Limb (tissue), 2 donors: ENCODE data around the gene SLX4IP.

Source experiments
- DNase-seq, 2 donors: peaks; one replicate each; pipeline ENCODE4 v3.0.0-alpha.2; 2016; ENCODE audit errors: extremely low spot score in 2 of 2

Gene SLX4IP

DNA sequence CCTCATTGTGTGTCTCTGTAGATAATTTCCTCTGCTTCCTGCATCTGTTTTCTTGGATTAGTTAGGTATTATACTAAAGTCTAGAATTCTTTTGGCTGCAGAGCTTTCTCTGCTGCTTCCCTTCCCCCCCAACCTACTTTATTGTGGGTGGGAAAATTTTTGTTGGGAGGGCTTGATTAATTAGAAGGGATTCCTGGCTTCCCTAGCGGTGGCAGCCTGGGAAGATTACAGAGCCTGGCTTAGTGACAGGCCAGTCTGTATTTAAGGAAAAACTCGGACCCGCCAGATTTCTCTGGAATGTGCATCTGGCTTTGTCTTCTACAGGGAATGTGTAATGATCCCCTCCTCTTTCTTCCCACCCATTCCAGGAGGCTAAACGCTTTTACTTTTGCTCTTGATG, 31.2 kb downstream of the SLX4IP start:
- peak; percentile 50 to 81 for DNase-seq

DNA sequence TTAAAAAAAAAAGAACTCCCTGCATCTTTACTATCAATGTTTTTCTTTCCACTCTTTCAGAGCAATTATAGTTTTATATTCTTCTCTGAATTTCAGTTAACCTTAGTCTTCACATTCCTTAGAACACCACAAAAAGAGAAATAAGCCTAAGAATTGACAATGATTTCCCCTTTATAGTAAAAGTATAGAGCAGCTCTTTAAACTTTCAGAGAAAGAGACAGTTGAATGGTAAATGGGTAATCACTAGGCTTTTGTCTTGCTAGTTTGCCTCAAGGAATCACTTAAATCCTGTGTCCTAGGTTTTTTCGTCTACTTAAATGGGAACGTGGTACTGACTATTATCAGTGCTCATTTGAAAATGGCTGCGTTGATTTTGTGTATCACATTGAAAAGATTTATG, 31.8 kb downstream of the SLX4IP start:
- DNase-seq = no peak

DNA sequence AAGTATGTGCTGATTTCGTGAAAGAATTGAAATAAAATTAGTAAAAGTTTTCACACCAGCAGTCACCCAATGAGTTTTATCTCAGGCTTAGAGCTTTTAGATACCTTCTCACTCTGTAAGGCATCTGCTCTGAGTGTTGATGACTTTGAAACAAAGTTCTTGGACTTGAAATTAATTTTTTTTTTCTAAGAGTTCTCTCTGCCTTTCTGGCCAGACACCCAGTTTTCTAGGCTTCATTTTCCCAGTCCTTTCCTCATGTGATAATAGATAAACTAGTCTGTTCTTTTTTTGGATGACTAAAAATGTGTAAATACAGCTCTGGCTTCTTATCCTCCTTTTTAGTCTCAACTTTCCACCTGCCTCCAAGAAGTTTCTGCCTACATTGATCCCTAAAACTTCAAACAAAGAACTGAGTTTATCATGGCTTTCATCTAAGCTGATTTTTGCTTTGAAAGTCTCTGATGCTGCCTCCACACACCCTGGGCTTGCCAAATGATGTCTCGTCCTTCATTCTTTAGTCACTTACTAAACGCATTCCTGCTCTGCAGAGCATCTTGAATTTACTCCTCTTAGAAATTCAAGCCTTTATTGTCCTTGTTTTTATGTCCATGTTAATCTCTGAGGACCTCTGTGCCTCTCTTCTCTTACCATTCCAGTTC, 32.7 kb downstream of the SLX4IP start:
- DNase-seq = no peak

DNA sequence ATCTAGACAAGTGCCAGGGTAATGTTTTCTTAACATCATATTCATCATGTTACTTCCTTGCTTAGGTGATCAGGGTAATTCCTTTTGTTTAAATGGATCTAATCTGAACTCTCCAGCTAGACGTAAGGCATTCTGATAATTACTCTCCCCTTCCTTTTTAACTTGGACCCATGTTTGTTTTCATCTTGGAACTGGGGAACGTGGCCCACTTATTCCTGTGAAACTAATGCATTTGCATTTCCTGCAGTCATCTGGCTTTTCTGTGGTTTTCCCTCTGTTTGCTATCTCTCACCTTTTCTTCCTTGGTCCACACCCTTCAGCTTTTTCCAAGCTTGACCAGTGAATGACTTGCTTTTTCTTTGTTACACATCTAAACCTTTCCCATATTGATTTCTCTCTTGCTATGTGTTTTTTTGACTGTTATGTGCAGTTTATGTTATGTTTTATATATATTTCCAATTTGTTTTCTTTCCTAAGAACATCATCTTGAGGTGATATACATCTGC, 33.3 kb downstream of the SLX4IP start:
- DNase-seq = no peak

DNA sequence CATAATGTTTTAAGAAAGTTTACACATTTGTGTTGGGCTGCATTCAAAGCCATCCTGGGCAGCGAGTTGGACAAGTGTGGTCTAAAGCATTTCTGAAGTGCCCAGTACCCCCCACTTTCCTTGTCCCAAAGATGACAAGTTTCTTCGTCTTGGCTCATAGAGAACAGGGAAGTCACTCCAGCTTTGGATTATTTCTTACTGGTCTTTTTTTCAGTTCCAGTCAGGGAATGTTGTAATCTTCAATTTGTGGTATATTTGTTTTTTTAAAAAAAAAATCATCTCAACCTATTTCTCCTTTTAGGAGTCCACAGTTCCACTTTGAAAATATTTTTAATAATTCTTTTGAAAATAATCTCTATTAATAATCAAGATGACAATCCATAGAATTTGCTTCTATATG, 34.0 kb downstream of the SLX4IP start:
- DNase-seq = no peak

DNA sequence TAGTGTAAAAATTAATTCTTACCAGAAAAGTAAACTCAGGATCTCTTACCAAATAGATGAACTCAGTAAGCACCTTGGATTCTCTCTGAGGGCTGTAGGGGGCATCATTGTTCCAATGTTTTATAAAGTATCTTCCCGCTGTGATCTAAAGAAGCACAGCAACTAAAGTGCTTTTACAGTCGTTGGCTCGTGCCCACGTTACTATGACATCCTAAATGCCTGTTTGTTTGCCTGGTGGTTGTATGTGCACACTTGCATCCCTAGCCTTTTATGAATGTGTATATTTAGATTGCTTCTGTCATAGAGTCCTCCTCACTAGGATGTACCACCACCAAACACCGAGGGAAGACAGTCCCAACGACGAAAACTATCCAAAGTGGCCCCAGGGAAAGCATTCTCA, 34.5 kb downstream of the SLX4IP start:
- DNase-seq = peak; percentile 54 to 88

DNA sequence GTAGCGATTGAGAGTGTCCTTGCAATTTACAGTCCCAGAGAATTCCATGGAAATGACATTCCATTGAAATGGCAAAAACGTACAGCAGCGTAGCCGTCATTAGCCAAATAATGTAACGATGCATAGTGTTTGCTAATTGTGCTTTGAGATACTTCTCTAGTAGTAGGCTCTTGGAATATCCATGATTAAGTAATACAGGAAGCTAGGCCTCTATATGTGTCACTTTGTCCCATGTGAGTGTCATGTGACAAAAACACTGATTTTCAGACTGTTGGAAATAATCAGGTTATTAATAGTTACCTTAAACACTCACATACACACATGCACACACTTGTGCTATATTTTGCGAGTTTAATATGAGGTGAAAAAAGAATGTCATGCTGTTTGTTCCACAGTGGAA, 35.2 kb downstream of the SLX4IP start:
- no peak for DNase-seq

DNA sequence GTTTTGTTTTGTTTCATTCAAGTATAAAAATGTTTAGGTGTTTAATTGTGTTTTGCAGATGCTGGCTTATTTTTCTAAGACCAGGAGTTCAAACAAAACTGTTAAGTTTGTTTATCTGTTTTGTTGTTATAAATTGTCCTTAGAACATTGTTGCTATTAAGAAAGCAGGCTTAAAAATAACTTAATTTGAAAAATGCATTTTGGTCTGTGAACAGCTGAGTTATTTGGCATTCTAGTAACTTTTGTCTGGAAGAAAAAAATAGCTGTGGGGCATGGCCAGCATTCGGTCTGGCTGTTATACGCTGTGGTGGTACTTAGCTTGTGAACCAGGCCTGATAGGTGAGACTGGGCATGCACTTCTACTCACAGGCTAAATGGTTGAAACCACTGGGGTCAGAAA, 37.8 kb downstream of the SLX4IP start:
- DNase-seq = no peak

DNA sequence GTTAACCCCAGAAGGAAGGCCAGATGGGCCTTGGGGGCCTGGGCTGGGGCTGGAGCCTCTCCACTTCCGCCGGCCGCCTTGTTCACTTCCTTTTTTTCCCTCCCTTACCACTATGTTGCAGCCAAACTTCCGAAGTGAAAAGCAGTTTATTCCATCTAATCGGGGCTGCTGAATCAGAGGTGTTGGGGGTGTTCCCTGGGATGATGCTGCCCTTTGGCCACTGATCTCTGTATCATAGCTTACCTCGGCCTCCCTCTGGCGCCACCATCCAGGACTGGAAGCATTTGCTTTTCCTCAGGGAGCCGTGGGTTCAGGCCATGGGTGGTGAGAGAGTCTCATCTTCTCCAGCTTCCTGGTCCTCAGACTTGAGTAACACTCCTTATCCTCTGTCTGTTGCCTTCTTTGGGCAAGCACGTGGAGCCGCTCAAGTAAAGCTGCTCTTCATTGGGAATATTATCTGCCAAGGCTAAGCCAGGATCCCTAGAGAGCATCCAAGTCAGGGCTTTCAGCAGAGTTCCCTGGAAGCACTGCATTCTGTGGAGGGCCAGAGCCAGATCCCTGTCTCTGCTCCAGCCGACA, 39.6 kb downstream of the SLX4IP start:
- DNase-seq = no peak

DNA sequence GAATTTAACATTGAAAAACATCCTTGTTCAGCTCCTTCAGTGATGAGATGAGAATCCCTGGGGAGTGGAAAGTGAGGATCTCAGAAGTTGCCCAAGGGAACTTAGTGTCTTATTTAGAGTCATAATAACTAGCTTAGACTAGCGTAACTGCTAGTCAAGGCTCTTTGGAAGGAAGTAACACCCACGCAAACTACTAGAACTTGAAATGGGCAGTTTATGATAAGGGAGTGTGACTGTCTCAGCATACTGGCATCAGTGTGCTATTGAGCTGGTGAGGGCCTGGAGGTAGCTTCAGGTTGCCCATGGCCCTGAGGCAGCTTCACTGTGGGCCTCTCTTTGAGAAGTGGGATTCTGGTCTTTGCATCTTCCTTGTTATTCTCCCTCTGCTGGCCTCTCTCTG, 40.1 kb downstream of the SLX4IP start:
- no peak for DNase-seq

DNA sequence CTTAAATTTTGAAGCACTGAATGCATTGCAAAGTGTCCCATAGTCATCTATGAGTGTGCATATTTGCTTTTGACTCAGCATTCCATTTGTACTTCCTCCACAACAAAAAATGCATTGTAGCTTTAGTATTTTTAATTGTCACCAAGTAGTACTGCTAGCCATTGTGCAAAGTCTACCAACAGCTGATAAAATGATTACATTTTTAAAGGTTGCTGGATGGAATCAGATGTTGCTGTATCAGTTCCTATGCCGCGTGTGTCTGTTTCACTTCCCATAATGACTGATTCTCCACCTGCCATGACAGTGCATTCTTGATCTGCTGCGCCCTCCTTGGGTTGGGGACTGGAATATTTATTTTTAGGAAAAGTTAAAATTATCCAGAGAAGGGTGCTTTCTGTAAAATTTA, 41.2 kb downstream of the SLX4IP start:
- no peak for DNase-seq

DNA sequence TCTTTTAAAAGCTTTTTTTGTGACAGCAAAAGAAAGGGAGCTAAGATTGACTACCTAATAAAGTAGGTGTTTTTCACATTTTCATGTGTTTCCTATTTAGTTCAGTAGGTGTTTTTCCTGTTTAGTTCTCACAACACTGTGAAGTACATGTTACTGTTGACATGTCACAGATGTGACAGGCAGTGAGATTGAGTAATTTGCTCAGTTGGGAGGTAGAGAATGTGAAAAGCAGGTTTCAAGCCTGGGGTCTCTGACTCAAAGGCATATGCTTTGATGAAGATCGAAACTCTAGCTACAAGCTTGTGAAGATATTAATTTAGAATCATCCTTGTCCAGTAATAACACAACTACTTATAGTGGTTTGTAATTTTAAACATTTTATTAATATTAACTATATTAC, 43.1 kb downstream of the SLX4IP start:
- DNase-seq = no peak

DNA sequence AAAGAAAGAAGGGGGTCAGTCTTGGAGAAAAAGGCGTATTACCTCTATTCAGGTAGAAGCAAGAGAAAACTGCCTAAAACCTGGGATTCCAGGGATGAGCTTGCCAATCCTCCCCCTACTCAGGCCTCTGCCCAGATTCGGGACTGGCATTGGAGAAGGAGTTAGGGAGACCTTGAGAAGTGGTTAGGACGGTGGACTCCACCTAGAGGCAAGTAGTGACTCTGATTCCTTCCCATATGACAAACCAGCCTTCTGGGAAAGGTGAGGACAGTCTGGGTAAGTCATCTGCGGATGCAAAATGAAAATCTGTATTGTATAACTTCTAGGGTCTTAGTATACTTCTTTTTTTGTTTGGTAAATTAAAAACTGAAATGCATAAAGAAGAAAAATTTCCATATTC, 43.8 kb downstream of the SLX4IP start:
- DNase-seq = no peak

DNA sequence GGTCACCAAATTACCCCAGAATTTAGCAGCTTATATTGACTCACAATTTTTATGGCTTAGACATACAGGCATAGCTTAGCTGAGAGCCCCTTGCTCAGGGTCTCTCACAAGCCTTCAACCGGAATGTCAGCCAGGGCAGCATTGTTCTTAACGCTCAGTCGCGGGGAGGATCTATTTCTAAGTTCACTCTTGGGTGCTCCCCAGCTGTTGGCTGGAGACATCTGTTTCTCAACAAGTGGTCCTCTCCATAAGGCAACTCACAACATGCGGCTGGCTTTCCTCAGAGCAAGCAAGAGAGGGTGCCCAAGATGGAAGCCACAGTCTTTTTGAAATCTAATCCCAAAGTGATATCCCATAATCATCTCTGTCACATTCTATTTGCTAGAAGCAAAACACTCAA, 46.6 kb downstream of the SLX4IP start:
- no peak for DNase-seq

DNA sequence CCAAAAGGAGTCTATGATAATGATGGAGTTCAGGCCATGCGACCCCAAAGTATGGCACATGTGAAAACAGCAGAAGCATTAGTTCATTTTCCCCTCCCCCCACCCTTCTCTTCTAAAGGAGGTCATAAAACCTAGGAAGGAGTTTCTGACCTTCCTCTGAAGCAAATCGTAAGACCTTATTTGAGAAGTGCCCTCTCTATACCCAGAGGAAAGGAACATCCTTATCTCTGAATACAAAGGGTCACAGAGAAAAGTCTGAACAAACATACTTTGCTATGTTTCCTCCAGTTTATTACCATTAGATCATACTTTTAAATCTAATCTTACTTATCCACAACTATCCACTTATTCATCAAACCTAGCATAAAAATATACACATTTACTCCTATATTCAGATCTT, 48.6 kb downstream of the SLX4IP start:
- no peak for DNase-seq

DNA sequence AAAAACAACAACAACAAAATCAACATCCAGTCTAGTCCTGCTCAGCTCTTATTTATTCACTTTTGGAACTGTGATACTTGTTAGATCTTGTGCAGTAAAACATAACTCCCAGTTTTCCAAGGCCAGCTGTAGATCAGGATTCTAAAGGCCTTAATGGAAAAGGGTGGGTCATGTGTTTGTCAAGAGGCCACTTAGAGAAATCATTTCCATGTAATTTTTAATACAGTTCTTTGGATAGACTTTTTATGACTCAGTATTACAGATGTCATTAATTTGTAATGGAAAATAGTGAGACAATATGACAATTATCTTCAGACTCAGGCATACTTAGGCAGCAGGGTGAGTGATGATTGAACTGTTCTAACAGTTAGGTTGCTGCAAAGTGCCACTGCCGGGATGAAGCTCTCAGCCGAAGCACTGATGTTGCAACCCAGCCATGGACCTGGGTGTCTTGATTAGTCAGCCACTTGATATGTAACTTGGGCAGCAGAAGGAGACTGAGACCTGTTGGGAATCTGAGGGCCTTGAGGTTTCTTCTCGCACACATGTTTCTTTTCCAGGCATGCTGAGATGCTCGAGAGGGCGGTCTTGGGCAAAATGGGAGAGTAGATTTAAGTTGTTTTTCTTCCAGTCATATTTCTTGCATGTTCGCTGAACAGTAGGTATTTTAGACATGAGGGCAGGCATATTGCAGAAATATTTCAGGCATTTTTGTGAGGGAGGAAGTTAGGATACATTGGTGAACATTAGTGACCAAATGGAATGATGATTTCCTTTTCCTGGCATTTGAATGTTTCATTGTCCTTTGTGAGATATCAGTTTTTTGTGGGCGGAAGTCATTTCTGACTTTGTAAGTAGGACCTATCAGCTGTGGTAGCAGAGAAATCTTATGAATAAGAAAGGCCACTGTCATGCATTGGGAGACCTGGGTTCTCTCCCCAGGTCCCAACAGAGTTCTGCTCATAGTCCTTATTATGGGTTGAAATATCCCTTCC, 52.3 kb downstream of the SLX4IP start:
- no peak for DNase-seq

DNA sequence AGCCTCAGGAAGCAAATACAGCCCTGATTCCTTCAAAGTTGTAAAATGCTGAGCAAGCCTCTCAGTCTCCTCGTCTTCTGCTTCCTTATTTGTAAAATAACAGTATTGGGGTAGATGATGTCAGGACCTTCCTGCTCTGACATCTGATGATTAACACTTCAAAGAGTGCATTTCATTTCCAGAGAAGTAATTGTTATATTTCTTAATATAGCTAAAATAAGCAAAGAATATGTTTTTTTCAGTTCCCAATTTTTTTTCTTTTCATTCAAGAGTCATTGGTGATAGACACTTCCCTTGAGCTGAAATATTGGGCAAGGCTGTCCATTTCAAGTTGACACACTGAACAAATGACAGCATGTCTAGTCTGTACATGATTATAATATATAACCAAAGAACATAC, 53.4 kb downstream of the SLX4IP start:
- no peak for DNase-seq

DNA sequence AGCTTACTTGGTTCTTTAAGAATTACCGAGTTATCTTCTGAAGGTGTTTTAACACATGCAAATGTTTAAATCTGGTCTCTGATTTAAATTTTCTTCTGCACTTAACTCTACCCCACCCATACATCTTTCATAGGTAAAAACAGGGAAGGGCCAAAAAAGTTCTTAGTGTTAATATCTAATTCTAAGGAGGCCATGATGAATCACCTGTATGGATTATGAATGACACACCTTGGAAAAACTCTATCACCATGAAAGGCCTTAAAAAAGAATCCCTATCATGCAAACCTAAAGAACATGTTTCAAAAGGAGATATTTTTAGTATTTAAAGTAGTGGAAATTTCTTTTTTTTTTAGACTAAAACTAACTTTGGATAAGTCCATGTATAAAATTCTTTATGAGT, 54.7 kb downstream of the SLX4IP start:
- no peak for DNase-seq

DNA sequence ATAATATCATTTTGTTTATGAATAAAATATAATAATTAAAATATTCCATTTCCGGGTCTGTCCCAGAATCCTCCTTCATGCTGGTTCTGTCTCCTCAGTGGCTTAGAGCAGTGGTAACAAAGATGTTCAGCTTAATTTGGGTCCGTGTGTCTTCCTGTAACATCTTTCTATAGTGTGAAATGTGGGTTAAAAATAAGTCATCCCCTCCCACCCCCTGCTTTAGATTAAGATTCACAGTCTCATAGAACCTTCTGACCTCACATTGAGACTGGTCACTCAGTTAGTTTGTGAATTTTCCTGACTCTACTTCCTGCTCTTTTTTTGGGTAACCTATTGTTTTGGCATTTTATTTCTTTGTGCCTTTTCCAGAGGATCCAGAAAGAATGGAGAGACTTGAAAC, 55.2 kb downstream of the SLX4IP start:
- DNase-seq = no peak

DNA sequence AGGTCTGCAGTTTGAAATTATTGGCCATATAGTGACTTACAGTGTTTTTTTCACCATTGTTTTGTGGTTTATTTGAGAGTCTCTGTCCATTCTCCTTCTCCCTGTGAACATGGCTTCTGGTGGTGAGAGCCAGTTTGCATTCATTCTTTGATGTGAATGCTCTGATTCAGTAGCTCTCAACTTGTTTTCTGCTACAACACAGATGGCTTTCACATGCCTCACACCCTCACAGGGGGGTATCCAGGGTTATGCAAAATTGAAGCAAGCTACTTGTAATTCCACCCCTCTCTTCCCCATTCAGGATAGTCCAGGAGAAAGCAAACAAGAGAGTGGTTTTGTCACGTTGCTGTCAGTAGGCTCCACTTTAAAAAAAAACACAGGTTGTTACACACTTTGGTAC, 55.6 kb downstream of the SLX4IP start:
- no peak for DNase-seq

DNA sequence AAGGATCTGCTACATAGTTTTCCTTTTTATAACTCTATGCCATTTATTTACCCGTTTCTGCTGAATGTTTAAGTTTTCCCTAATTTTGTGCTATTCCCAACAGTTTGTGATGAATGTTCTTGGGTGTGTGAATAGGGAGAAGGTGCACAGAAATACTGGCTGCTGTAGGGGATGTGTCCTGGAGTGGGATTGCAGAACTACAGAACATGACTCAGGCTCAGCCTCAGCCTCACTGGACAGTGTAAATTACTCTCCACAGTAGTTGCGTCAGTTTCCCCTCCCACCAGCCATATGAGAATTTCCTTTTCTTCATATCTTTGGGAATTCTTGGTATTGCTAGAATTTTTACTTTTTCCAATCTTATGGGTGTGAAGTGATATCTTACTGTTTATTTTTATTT, 57.0 kb downstream of the SLX4IP start:
- no peak for DNase-seq

DNA sequence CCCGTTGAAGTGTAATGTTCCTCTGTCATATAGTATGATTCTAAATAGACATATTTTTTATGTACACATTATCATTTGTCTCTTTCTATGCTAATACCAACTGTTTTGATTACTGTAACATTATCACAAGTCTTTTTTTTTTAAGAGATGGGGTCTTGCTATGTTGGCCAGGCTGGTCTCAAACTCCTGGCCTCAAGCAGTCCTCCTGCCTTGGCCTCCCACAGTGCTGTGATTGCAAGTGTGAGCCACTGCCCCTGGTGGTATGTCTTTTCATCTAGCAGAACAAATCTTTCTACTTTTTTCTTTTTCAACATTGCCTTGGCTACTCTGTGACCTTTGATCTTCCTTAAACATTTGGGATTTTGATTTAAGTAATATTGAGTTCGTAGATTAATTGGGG, 57.7 kb downstream of the SLX4IP start:
- DNase-seq = no peak
